HG03039 (cell line): Measurements from ENCODE around the gene ADGRL1.
"Not testable (repeated sequence)": the region's sequence is repeated elsewhere in the genome, so short reads cannot be mapped to it uniquely, and the experiment has no call there.

Experiments
- ATAC-seq: cut with Tn5 transposase; IDR thresholded peaks from one replicate; pipeline ENCODE4 v1.9.1; 2021; ENCODE audit warnings: mild to moderate bottlenecking, moderate library complexity; ENCODE audit not compliant: unreplicated experiment

Gene ADGRL1

GRCh38 chr19:14195216-14195615 lies 10.8 kb downstream of the ADGRL1 start:
- ATAC-seq = not testable (repeated sequence)

DNA sequence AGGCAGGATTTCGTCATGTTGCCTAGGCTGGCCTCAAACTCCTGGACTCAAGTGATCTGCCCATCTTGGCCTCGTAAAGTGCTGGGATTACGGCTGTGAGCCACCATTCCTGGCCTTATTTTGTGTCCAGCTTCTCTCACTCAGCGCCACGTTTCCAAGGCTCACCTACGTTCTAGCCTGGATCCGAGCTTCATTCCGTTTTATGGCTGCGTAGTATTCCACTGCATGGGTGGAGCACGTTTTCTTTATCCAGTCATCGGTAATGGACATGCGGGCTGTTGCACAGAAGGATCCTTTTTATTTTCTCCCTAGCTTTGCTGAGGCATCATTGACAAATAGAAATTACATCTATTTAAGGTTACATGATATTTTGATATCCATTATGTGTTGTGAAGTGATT lies 16.6 kb downstream of the ADGRL1 start:
- no peak for ATAC-seq

DNA sequence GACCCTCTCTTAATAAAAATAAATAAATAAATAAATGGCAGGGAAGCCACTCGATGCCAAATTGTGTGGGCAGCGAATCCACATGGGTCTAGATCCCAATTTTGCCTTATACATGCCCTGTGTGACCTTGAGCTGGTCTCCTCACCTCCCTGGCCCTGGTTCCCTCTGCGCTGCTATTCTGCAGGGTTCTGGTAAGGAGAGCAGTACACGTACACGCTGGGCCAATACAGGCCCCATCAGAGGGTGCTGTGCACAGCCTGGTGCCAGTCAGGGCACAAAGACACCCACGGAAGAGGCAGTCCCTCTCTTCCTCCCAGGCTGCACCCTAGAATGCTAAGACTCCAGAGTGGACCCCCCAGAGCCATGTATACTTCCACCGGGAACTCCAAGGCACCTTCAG lies 17.9 kb downstream of the ADGRL1 start:
- ATAC-seq = not testable (repeated sequence)

DNA sequence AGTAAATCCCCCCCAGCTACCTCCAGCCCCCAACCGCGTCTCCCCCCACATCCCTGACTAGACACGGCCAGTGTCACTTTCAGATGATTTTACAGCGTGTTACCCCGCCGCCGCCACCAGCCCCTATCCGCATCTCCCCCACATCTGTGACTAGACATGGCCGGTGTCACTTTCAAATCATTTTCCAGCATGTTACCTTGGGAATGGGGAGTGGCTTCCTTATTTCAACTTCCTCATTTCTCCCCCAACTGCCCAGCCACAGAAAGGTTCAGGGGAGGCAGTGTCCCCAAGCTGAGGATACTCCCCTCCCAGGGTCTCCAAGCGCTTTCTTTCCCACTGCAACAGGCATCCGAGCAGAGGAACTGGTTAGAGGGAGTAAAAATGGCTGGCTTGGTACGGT lies 18.4 kb downstream of the ADGRL1 start:
- ATAC-seq = no peak

DNA sequence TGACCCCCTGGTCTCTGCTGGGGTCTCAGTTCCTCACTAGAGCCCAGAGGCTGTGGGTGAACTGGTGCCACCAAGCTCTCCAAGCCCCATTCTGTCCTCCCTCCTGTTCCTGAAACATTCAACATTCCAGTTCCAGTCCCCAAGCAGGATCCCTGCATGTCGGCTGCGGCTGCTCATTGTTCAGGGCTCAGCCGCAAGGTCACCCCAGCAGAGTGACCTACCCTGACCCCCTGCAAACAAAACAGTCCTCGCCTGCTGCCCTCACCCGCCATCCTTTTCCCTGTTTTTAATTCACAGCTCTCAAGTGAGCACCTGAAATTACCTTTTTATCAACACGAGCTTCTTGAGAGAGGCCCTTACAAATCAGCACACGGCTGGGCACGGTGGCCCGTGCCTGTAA lies 19.3 kb downstream of the ADGRL1 start:
- not testable (repeated sequence) for ATAC-seq

DNA sequence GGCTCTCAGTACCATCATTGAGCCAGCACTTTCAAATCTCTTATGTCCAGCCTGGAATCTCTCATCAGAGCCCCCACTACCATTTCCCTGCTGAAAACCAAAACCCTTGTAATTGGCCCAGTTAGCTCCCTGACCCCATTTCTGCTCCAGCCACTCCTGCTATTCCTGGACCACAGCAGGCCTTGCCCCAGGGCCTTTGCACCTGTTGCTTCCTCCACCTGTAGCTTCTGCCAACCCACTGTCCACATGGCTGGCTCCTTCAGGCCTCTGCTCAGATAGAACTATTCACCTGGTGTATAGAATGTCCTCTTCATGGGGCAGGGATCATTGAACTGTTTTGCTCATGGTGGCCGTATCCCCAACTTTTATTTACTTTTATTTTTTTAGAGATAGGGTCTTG lies 20.3 kb downstream of the ADGRL1 start:
- not testable (repeated sequence) for ATAC-seq

DNA sequence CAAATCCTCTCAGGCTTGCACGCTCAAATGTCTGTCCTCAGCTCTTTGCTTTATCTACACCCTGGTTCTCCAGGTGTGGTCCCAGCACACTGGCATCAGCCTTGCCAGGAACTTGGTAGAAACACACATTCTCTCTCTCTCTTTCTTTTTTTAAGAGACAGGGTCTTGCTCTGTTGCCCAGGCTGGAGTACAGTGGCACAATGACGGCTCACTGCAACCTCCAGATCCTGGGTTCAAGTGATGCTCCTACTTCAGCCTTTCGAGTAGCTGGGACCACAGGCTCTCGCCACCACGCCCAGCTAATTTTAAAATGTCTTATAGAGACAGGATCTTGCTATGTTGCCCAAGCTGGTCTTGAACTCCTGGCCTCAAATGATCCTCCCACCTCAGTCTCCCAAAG lies 20.8 kb downstream of the ADGRL1 start:
- ATAC-seq = no peak

- no peak for ATAC-seq
These were observed 22.1 kb downstream of the ADGRL1 start for GRCh38 chr19:14183741-14184350.

- ATAC-seq = no peak
These were observed 23.5 kb downstream of the ADGRL1 start for GRCh38 chr19:14182476-14182875.

DNA sequence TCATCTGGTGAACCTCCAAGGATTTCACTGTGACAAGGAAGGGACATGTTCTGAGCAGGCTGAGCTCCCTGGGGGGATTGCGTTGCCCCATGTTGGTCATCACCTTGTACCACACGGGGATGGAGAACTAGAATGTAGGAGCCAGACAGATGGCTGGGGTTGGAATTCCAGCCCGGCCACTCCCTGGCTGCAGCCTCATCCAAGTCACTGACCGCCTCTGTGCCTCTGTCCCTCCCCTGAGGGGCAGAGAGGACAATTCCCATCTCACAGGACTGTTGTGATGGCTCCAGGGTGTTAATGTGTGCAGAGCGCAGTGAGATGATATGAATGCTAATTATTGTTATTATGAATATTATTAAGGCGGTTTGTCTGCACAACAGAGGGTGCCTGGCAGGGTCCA lies 24.1 kb downstream of the ADGRL1 start:
- no peak for ATAC-seq

DNA sequence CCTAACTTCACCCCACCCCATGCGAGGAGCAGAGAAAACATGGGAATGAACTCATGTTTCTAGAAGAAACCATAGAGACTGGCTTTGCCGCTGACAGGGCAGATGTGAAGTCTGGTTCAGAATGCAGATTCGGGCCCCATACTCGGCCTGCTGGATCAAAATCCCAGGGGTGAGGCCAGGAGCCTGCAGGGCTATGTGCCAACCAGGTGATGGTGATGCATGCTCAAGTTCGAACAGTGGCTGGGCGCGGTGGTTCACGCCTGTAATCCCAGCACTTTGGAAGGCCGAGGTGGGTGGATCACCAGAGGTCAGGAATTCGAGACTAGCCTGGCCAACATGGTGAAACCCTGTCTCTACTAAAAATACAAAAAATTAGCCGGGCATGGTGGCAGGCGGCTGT lies 24.8 kb downstream of the ADGRL1 start:
- not testable (repeated sequence) for ATAC-seq

GRCh38 chr19:14177496-14178074 lies 28.4 kb downstream of the ADGRL1 start:
- no peak for ATAC-seq

GRCh38 chr19:14175351-14175792 lies 30.6 kb downstream of the ADGRL1 start:
- ATAC-seq = no peak

GRCh38 chr19:14174883-14175282 lies 31.1 kb downstream of the ADGRL1 start:
- ATAC-seq = no peak

DNA sequence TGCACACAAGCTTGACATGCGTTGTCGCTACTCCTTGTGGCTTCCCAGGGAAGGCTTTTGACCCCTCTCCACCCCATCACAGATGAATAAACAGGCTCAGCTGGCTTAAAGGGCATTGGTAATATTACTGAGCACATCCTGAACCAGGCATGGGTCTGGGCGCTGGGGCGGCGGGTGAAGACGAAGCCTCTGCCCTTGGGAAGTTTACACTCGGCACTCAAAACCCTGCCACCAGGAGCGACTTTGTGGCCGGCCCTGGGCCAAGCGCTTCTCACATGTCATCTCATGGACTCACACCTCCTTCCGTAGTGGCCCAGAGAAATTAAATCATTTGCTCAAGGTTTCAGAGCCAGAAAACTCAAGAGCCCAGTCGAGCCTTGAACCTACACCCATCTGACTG lies 37.0 kb downstream of the ADGRL1 start:
- no peak for ATAC-seq

DNA sequence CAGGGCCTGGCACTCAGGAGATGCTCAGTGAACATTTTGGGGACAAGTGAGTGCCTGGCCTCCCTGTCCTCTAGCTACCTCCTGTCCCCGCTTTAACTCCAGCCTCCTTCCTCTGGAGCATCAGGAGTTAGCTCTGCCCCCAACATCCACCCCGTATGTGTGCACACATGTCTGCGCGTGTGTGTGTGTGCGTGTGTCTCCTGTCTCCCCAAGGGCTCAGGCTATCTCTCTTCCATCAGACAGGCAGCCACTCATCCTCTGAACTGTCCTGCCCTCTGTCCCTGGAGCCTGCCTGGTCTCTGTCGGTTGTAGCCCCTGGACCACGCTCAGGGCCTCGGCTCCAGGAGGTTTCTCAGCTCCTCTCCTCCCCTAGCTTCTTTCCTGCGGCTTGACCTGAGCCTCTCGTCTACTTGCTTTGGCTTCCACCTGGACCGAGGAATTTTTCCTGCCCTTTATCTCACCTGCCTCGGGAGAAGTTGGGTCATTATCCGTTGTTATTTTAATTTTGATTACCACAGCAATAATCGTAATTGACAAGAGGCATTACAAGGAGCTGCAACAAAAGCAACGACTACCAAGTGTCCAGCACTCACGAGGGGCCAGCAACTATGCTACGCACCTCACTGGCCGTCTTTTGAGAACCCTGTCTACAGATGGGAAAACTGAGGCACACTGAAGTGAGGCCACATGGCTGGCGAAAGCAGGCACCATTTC lies 37.6 kb downstream of the ADGRL1 start:
- ATAC-seq = no peak

DNA sequence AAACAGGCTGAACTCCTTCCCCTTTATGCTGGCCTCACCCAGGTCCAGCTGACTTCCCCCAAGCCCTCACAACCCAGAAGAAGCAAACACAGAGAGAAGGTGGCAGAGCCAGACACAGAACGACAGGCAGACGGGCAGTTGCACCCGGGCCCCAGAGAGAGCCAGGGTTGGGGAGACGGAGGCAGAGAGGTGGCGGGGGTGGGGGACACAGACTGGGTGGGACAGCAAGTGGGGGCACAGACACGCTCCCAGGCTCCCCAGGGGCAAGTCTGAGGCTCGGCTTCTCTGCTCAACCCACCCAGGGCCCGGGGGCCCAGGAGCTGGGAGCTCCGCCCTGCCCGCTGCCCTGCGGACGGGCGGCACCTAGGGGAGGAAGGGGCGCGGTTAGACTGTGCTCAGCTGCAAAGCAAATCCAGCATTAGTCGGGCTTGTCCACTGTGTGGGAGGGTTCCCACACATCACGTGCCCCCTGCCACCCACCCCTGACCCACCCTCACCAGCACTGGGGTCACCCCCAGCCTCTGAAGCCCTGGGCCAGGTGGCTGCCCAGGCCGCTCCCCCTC lies 38.3 kb downstream of the ADGRL1 start:
- ATAC-seq = no peak

DNA sequence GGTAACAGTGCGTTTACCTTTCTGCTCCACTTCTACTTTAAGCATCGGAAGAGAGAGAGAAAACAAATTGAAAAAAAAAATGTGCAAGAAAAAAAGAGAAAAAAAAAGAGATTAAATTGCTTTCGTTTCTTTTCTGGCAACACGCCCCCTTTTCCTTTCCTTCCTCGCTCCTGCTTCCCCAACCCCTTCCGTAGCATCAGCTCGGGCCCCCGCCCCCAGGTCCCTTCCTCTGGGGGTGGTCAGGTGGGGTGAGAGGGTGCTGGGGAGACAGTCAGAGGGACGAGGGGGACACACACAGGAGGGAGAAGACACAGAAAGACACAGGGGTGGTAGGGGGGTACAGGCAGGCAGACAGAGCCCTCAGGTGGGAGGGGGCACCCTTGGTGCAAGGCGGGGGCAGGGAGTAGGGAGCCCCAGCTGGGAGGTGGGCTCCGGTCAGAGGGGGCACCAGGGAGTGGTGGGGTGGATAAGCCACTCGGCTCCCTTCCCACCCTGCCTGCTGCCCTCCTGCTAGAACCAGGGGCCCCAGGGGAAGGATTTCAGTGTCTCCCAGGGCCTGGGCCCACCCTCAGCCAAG lies 38.9 kb downstream of the ADGRL1 start:
- ATAC-seq = no peak

DNA sequence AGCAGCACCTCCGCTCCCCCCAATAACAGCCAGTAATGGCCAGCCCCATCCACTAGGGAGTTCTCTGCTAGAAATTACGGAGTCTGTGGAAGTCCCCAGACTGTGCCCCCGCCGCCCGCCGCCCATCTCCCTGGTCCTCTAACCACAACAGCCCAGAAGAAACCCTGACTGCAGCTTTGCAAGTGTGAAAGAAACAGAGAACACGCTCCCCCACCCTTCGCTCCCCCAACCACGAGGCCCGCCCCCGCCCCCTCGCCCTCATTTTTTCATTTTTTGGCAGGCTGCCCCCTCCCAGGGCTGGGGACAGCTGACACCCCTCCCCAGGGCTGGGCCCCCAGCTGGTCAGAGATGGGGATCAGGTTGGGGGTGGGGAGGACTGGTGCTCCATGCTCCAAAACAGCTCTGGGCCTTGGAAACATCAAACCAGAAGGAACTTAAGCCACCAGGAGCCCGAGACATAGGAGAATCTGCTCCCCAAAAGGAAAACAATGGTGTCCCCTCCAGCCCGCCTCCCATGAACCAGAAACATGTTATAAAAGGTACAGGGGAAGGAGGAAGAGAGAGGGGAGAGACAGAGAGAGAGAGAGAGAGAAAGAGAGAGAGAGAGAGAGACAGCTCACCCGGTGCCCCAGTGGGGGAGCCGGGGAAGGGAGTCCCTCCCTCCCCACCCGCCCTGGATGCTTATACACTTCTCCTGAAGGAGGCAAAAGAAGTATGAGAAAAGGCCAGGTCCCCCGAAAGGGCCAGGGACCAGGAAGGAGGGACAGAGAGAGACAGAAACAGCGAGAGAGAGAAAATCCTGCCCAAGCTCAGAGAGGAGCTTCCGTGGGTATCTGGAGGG lies 39.8 kb downstream of the ADGRL1 start:
- ATAC-seq = no peak

- no peak for ATAC-seq
These were observed 41.1 kb downstream of the ADGRL1 start for GRCh38 chr19:14164724-14165493.
